ENCODE data around the gene MORN4.

MORN4 gene

DNA sequence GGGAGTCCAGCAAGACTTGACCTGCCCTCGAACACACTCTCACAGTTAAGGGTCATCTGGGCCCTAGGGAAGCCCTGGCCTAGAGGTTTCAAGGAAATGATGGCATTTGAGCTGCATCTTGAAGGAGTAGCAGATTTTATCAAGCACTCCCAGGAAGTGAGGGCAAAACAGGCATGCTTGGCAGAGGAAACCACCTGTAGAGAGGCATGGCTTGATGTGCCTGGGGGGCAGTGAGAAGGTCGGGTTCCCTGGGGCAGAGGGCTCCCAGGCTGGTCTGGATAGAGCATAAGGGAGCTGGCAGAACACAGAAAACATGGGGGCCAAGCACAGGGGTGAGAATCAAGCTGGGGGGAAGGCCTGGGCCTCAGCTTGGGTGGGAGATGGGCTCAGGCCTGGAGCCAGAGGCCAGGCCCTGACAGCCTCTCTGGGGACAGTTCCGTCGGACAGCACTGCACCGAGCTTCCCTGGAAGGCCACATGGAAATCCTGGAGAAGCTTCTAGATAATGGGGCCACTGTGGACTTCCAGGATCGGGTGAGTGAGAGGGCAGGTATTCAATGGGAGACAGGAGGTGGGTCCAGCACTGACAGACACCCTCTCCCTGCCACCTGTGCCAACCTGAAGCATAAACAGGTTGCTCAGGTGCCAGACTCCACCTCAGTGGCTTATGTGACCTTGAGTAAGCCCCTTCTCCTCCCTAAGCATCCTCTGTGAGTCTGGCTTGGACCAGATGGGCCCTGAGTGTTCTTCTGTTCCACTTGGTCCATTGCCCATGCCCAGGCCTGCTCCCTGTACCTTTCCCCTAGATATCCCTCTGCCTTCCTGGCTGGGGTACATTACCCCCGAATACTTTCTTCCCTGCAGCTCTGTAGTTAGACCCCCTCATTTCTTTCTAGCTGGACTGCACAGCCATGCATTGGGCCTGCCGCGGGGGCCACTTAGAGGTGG, 52.6 kb downstream of the MORN4 start:
- TF ChIP-seq, protein P1, sequence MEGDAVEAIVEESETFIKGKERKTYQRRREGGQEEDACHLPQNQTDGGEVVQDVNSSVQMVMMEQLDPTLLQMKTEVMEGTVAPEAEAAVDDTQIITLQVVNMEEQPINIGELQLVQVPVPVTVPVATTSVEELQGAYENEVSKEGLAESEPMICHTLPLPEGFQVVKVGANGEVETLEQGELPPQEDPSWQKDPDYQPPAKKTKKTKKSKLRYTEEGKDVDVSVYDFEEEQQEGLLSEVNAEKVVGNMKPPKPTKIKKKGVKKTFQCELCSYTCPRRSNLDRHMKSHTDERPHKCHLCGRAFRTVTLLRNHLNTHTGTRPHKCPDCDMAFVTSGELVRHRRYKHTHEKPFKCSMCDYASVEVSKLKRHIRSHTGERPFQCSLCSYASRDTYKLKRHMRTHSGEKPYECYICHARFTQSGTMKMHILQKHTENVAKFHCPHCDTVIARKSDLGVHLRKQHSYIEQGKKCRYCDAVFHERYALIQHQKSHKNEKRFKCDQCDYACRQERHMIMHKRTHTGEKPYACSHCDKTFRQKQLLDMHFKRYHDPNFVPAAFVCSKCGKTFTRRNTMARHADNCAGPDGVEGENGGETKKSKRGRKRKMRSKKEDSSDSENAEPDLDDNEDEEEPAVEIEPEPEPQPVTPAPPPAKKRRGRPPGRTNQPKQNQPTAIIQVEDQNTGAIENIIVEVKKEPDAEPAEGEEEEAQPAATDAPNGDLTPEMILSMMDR (IDR thresholded peaks at IDR 0.05), result no peak

DNA sequence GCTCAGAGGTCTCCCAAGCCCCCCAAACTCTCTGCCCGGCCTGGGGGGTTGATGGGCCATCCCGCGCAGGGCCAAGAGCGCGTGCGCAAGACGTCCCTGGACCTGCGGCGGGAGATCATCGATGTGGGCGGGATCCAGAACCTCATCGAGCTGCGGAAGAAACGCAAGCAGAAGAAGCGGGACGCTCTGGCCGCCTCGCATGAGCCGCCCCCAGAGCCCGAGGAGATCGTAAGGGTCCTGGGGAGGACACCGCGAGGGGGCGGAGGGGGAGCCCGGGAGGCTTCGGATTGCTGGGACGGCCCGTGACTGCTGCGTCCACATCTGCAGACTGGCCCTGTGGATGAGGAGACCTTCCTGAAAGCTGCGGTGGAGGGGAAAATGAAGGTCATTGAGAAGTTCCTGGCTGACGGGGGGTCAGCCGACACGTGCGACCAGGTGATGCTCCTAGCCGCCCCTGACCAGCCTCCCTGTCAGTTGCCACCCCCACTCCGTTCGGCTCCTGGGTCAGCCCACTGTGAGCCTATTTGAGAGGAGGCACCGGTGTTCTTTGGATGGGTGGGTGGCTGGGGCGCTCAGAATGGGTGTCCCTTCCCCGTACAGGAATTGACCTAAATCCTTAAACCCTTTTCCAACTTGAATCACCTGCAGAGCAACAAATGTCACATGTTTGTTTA, 55.0 kb downstream of the MORN4 start:
- TF ChIP-seq, protein P1 (IDR thresholded peaks at IDR 0.05), result no peak

DNA sequence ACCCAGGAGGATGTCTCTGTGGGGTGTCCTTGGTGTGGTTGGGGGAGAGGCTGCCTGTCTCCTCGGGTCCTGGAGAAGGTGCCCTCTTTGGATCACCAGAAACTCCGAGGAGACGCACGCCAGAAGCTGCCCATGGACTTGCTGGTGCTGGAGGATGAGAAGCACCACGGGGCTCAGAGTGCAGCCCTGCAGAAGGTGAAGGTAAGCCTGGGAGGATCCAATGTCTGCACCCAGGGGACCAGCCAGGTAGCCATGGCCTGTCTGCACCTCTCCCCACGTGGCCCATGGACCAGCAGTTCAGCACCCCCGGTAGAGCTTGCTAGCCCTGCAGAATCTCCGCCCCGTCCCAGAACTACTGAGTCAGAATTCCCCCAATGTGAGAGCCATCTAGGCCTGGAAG, 55.6 kb downstream of the MORN4 start:
- TF ChIP-seq, protein P1 (IDR thresholded peaks at IDR 0.05), result no peak

DNA sequence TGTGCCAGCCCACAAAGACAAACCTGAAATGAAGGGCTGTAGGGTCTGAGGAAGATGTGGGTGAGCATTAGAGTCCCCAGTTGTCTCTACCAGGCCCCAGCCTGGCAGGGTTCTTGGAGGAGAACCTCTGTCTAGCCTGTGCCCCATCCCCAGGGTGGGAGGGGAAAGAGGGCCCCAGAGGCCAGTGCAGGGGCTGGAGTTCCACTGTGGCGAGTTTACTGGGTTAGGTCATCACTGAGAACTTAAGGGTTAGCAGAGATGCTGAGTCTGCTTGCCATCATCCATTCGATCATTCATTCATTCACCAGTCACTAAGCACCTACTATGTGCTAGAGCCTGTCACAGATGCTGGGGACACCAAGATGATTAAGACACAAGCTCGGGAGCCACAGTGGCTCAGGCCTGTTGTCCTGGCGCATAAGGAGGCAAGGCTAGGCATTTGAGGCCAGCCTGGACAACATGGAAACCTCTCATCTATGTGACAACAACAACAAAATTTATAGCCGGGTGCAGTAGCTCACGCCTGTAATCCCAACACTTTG, 58.1 kb downstream of the MORN4 start:
- TF ChIP-seq, protein P1 (IDR thresholded peaks at IDR 0.05), result no peak

DNA sequence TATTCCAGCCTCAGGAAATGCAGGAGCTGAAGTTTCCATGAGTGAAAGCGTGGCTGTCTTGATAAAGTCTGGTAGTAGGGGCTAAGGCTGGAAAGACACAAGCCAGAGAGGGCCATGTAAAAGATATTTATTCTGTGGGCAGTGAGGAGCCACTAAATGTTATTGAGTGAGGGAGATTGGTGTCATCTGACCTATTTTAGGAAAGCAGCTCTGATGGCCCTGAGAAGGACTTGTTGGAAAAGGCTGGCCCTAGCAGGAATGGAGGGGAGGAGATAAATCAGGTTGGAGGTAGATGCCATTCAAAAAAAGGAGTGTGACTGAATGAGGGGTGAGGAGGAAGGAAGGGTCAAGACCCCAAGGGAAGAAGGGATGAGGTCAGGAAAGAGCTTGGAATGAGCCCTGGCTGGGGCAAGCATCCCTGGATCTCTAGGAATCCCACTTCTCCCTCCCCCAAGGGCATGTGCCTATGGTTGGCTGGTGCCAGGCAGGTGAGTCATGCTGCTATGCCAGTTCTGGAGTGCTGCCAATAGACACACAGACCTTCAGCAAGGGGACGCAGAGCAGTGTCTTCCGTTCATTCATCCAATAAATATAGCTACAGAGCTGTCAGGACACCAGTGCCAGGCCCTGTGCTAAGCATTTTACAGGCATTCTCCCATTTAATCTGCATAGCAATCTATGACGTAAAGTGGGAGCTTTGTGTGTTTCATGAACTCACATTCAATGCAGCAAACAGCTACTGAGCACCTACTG, 58.8 kb downstream of the MORN4 start:
- TF ChIP-seq, protein P1 (IDR thresholded peaks at IDR 0.05), result no peak

DNA sequence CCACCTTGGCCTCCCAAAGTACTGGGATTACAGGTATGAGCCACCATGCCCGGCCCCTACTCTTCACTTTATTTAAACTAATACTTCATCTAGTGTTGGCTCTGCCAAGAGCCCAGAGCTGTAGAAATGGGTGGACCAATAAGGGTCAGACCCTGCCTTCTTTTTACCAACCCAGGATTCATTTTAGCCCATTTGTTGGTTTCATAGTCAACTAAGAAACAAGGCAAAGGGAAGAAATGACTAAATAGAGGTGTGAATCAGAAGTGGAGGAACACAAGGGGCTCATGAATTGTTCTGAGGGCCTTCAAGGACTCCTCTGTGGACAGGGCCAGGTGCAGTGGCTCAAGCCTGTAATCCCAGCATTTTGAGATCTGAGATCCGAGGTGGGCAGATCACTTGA, 59.6 kb downstream of the MORN4 start:
- TF ChIP-seq, protein P1 (IDR thresholded peaks at IDR 0.05), result no peak

DNA sequence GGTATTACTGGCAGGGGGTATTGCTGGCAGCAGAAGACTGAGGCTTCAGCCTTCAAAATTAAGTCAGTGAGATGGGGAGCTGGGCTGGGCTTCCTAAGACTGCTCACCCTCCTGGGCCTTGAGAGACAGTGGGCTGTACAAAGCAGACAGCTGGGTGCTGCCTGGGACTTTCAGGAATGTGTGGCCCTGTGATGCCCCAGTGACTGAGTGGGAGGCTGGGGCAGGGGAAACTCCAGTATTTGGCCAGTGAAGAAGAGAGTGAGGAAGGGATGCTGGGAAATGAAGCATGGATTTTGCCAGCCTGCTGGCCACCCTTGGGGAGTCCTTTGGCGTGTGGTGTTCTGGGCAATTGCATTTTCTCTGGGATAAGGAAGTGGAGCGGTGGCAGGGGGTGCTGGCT, 60.3 kb downstream of the MORN4 start:
- TF ChIP-seq, protein P1 (IDR thresholded peaks at IDR 0.05), result no peak

Measured in LNCAP (cell line).